K562 treated with DMSO at 1 percent for 24 hours (cell line): ENCODE results near the gene SLC39A2. TPM values are rescaled to one million over a fixed set of nuclear protein-coding genes. Genes with fewer than 3 reads are reported as not detected.

ENCODE experiments used
- total RNA-seq: library from RNA; unstranded; fragments of 300-600 nt; gene quantifications from 2 replicates; pipeline ENCODE4 v1.2.3, GENCODE V29; 2022; ENCODE audit warnings: low read depth; ENCODE audit not compliant: insufficient read depth

The SLC39A2 gene
- 0.21 TPM in 1 of 2 replicates, not detected in the other for total RNA-seq

GRCh38 chr14:20998674-20999366 is at the start of gene SLC39A2:
Gene SLC39A2, plus strand, starts transcription at chr14:20999293. Its CDS starts 154 bp downstream, at chr14:20999447.

GRCh38 chr14:20954736-20955537 is 44.2 kb upstream of the SLC39A2 start, which contains the start of gene RNASE2:
Gene RNASE2, plus strand, starts transcription at chr14:20955487. Its CDS starts 285 bp downstream, at chr14:20955772.

GRCh38 chr14:20989787-20990600 is 9.1 kb upstream of the SLC39A2 start, which contains the start of gene METTL17:
Gene METTL17, plus strand, starts transcription at chr14:20989980. Its CDS starts 23 bp downstream, at chr14:20990003.

DNA sequence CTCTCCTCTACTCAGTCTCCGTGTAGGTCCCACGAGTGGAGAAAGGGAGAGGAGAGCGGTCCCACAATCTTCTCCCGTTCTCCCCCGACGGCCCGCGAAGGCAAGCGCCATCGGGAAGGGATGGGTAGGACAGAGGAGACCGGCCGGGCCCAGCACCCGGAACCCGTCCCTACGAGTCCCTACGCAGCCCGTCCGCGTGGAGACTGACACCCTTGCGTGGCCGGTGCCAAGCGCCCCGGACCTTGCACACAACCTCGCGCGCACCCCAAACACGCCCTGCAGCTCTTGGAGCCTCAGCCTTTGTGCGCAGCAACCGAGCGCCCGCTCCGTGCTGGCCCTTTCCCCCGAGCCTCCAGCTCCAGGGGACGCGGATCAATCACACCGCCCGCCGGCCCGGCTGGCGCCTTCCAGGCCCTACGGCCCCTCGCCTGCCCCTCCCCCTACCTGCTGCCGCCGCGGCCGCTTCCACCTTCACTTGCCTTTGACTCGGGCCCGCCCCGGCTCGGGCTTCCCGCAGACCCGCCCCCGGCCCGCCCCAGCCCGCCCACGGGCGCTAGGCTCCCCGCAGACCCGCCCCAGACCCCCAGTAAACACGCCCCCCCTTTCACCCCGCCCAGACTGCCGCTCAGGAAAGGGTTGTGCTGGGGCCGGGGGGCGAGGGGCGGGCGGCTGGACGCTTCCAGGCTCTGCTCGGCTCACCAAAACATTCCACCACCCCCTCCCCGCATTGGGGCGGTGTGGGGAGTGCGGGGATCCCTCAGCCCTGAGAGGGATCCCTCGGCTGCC is 25.7 kb downstream of the SLC39A2 start, which contains the start of gene NDRG2:
Gene NDRG2, minus strand, starts transcription at position 477 of the 786 bp plus-strand sequence. CDS start 1,746 bp downstream, outside the sequence.

DNA sequence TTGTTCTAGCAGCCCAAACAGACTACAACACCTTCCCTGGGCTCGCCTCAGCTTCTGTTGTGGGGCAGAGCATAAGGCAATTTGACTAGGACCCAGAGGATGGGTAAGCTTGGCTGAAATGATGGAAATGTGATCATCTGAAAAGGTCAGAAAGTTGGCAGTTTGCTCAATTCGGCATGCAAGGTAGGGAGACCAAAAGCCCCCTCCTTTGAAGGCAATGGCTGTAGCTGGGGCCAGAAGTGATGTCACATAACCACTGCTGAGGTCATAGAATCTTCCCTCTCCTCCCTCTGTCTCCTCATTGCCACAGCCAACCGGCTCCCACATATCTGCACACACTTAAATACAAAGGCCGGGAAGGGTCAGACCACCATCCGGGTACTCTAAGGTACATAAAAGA is 30.8 kb downstream of the SLC39A2 start, which contains the start of gene TPPP2:
Gene TPPP2, plus strand, starts transcription at position 301 of the 400 bp plus-strand sequence. CDS start 365 bp downstream, outside the sequence.

GRCh38 chr14:21034707-21035106 is 35.6 kb downstream of the SLC39A2 start, which contains the start of gene RNASE13:
Gene RNASE13, minus strand, starts transcription at chr14:21034807. Its CDS starts 519 bp downstream, at chr14:21034288.

GRCh38 chr14:21041676-21042433 is 42.8 kb downstream of the SLC39A2 start, which contains the start of gene RNASE7:
Gene RNASE7, plus strand, starts transcription at chr14:21042362. Its CDS starts 631 bp downstream, at chr14:21042993.

Other genes starting within 250 kb of the SLC39A2 start
- not detected in 2 replicates for gene EDDM3B, start 230.9 kb upstream of the SLC39A2 start, total RNA-seq
- 1.5 TPM in 1 of 2 replicates, not detected in the other for gene RNASE6, start 218.0 kb upstream of the SLC39A2 start, total RNA-seq
- 26.4 and 37.4 TPM in 2 replicates for gene RNASE1, start 196.4 kb upstream of the SLC39A2 start, total RNA-seq
- not detected in 2 replicates for gene RNASE3, start 107.9 kb upstream of the SLC39A2 start, total RNA-seq
- gene RNASE2, start 43.8 kb upstream of the SLC39A2 start, total RNA-seq = not detected in 2 replicates
- 49.4 and 57.0 TPM in 2 replicates for gene METTL17, start 9.3 kb upstream of the SLC39A2 start, total RNA-seq
- gene NDRG2, start 25.8 kb downstream of the SLC39A2 start, total RNA-seq = 58.7 and 70.4 TPM in 2 replicates
- gene TPPP2, start 30.9 kb downstream of the SLC39A2 start, total RNA-seq = not detected in 2 replicates
- not detected in 2 replicates for gene RNASE13, start 35.5 kb downstream of the SLC39A2 start, total RNA-seq
- not detected in 2 replicates for gene RNASE7, start 43.1 kb downstream of the SLC39A2 start, total RNA-seq
- not detected in 2 replicates for gene RNASE8, start 58.5 kb downstream of the SLC39A2 start, total RNA-seq
- gene ARHGEF40, start 71.0 kb downstream of the SLC39A2 start, total RNA-seq = 8.7 and 10.2 TPM in 2 replicates
- gene ZNF219, start 99.4 kb downstream of the SLC39A2 start, total RNA-seq = 18.6 and 25.2 TPM in 2 replicates
- 0.72 TPM in 1 of 2 replicates, not detected in the other for gene TMEM253, start 101.8 kb downstream of the SLC39A2 start, total RNA-seq
- gene OR5AU1, start 156.8 kb downstream of the SLC39A2 start, total RNA-seq = not detected in 2 replicates